GM12801 (cell line): ENCODE data around the gene ALAS1.

Source experiments
- TF ChIP-seq, protein P1 (sequence below): IDR thresholded peaks from one replicate; pipeline ENCODE4 v1.5.1; 2011; ENCODE audit warnings: control low read depth; ENCODE audit not compliant: insufficient read length; ENCODE audit errors: extremely low read depth

The ALAS1 gene

DNA sequence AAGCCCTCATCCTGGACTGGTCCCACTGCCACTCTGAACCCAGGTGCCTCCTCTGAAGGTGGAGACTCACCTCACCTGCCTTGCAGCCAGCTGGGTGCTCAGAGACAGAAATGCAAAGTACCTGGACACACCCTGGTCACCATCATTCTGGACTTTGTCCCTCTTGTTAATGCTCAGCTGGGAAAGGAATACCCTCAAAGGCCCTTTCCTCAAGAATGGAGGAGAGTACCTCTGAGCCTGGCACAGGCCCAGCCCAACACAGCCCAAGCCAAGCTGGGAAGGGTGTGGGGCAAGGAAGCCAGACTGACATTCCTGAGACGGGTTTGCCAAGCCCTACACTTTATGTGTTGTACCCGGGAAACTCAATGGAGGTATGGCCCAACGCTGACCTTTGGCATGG lies 983 bp upstream of the ALAS1 start:
- TF ChIP-seq, protein P1, sequence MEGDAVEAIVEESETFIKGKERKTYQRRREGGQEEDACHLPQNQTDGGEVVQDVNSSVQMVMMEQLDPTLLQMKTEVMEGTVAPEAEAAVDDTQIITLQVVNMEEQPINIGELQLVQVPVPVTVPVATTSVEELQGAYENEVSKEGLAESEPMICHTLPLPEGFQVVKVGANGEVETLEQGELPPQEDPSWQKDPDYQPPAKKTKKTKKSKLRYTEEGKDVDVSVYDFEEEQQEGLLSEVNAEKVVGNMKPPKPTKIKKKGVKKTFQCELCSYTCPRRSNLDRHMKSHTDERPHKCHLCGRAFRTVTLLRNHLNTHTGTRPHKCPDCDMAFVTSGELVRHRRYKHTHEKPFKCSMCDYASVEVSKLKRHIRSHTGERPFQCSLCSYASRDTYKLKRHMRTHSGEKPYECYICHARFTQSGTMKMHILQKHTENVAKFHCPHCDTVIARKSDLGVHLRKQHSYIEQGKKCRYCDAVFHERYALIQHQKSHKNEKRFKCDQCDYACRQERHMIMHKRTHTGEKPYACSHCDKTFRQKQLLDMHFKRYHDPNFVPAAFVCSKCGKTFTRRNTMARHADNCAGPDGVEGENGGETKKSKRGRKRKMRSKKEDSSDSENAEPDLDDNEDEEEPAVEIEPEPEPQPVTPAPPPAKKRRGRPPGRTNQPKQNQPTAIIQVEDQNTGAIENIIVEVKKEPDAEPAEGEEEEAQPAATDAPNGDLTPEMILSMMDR = no peak

DNA sequence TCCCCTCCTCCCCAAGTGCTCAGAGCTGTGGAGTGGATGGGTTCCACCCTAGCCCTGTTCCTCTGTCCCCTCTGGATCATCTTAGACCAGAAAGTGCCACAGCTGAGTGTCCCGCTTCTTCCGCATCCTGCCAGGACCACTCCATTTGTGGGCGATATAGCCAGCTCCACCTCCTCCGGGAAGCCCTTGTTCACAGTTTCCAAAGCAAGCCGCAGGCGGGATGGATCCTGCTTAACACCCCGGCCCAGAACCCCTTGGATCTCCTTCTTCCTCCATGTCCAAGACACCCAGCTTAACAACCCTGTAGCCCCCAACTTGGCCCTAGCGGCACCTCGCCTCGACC lies 490 bp upstream of the ALAS1 start:
- TF ChIP-seq, protein P1 = no peak

DNA sequence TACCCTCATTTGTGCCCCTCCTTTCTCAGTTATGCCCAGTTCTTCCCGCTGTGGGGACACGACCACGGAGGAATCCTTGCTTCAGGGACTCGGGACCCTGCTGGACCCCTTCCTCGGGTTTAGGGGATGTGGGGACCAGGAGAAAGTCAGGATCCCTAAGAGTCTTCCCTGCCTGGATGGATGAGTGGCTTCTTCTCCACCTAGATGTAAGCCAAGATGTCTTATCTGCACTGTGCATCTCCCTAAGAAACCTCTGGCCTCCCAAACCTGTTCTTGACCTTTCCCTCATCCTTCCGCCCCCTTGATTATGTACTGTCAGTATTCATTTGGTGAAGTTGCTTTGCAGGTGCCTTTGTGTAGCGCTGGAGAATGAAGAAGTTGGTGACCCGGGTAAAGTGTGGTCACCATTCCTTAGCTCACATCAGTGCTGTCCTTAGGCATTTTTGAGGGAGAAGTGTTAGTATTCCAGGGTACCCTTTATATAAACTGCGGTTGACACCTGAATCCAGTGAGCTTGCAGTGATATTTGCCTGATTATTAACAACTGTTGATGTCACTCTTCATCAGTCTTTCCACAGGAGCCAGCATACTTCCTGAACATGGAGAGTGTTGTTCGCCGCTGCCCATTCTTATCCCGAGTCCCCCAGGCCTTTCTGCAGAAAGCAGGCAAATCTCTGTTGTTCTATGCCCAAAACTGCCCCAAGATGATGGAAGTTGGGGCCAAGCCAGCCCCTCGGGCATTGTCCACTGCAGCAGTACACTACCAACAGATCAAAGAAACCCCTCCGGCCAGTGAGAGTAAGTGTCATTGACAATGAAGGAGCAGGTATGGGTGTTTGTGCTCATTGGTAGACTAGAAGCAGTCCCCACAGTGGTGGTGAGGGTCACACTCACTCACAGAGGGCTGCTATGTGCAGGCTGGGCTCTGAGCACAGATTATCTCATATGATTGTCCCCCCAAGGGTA lies 966 bp downstream of the ALAS1 start:
- TF ChIP-seq, protein P1 = no peak

- TF ChIP-seq, protein P1 = no peak
Observed at GRCh38 chr3:52200981-52201679, 3.2 kb downstream of the ALAS1 start.

DNA sequence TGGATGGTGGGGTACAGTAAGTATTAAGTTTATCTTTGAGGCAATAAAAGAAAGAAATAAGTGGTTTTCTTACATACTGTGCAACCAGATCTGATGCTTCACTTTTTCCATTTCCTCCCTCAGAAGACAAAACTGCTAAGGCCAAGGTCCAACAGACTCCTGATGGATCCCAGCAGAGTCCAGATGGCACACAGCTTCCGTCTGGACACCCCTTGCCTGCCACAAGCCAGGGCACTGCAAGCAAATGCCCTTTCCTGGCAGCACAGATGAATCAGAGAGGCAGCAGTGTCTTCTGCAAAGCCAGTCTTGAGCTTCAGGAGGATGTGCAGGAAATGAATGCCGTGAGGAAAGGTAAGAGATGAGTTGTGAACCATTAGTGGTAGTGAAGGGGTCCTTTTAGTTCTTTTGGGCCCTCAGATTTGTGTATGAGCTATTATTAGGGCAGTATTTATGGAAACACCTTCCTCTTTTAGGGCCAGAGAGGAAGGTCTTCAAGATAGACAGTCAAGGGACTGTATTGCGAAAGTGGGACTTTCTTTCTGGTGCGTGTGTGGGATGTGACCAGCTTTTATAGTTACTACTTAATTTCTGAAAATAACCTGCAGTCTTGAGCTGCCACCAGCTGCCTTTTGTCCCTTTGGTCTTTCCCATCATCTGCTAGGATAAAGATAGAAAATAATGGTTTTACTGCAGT lies 4.6 kb downstream of the ALAS1 start:
- TF ChIP-seq, protein P1 = no peak

DNA sequence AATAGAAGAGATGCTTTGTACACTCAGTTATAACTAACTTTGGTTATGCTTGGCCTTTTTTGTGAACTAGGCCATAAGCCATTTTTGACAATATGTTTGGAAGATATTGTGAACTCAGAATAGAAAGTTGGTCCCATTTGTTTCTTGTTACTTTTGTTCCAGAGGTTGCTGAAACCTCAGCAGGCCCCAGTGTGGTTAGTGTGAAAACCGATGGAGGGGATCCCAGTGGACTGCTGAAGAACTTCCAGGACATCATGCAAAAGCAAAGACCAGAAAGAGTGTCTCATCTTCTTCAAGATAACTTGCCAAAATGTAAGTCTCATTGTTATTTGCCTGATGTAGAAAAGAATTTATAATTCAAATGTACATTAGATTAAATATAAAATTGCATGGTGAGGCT lies 5.7 kb downstream of the ALAS1 start:
- TF ChIP-seq, protein P1 = no peak

GRCh38 chr3:52204337-52205073 lies 6.5 kb downstream of the ALAS1 start:
- TF ChIP-seq, protein P1 = no peak
